Keratinocyte (primary cell): ENCODE results near the gene FAM193B. TPM values are rescaled to one million over a fixed set of nuclear protein-coding genes. Genes with fewer than 3 reads are reported as not detected.

Source experiments
- DNase-seq: peaks from one replicate; pipeline ENCODE4 v3.0.0-alpha.2; 2011; ENCODE audit warnings: low read depth, missing footprints, low spot score
- FAIRE-seq: peaks from 2 replicates; lab custom pipeline; 2011; peaks lifted over from hg19 to GRCh38; lab: Jason Lieb, UNC
- H2AFZ ChIP-seq: 2 replicates; pipeline ENCODE4 v1.6.0; 2012; ENCODE audit warnings: low read length, control low read depth, inconsistent platforms; ENCODE audit not compliant: control insufficient read depth
- H3K27ac ChIP-seq: 2 replicates; pipeline ENCODE4 v1.5.1; 2011; ENCODE audit warnings: low read length; ENCODE audit not compliant: control insufficient read depth, insufficient read depth
- H3K27me3 ChIP-seq: 3 replicates; pipeline ENCODE4 v1.6.0; 2011; ENCODE audit warnings: low read length; ENCODE audit not compliant: control insufficient read depth, insufficient read depth; ENCODE audit errors: extremely low read depth
- H3K36me3 ChIP-seq, 2 experiments: 2 replicates in 1 of 2; 3 replicates in 1 of 2; pipeline ENCODE4 v1.5.1; 2011; ENCODE audit warnings: low read length in 2 of 2, mild to moderate bottlenecking in 1 of 2; ENCODE audit not compliant: control insufficient read depth in 2 of 2, insufficient read depth in 2 of 2; ENCODE audit errors: extremely low read depth in 1 of 2
- H3K4me1 ChIP-seq: 3 replicates; pipeline ENCODE4 v1.5.1; 2011; ENCODE audit warnings: low read length; ENCODE audit not compliant: control insufficient read depth, insufficient read depth; ENCODE audit errors: extremely low read depth
- H3K4me2 ChIP-seq: 3 replicates; pipeline ENCODE4 v1.6.0; 2011; ENCODE audit warnings: low read depth, low read length; ENCODE audit not compliant: control insufficient read depth, insufficient read depth; ENCODE audit errors: extremely low read depth
- H3K4me3 ChIP-seq, 3 experiments: fragments of 200-600 bp in 1 of 3; sonication (generic) in 1 of 3; 2 replicates in 2 of 3; 3 replicates in 1 of 3; pipeline ENCODE4 v1.5.1; 2011 to 2016; ENCODE audit warnings: low read length in 3 of 3, mild to moderate bottlenecking in 3 of 3, control low read depth in 2 of 3, inconsistent platforms in 1 of 3, low read depth in 1 of 3, mixed read lengths in 1 of 3, mixed run types in 1 of 3, moderate library complexity in 1 of 3; ENCODE audit not compliant: control insufficient read depth in 2 of 3, insufficient read depth in 2 of 3; ENCODE audit errors: extremely low read depth in 1 of 3
- H3K79me2 ChIP-seq: 2 replicates; pipeline ENCODE4 v1.6.0; 2012; ENCODE audit warnings: low read length; ENCODE audit not compliant: control insufficient read depth, insufficient read depth
- H3K9ac ChIP-seq: 3 replicates; pipeline ENCODE4 v1.6.0; 2011; ENCODE audit warnings: low read length; ENCODE audit not compliant: control insufficient read depth, insufficient read depth; ENCODE audit errors: extremely low read depth
- H3K9me1 ChIP-seq: 3 replicates; pipeline ENCODE4 v1.6.0; 2011; ENCODE audit warnings: low read length; ENCODE audit not compliant: control insufficient read depth, insufficient read depth; ENCODE audit errors: extremely low read depth
- H3K9me3 ChIP-seq: 2 replicates; pipeline ENCODE4 v1.5.1; 2012; ENCODE audit warnings: low read depth, low read length; ENCODE audit not compliant: control insufficient read depth
- H4K20me1 ChIP-seq: 3 replicates; pipeline ENCODE4 v1.6.0; 2011; ENCODE audit warnings: low read length; ENCODE audit not compliant: control insufficient read depth, insufficient read depth; ENCODE audit errors: extremely low read depth
- CTCF ChIP-seq, 3 experiments: IDR thresholded peaks in 1 of 3; conservative IDR thresholded peaks in 1 of 3; optimal IDR thresholded peaks in 1 of 3; 2 replicates in 2 of 3; 3 replicates in 1 of 3; pipeline versions ENCODE3 to v1.5.1; 2011; ENCODE audit warnings: low read length in 3 of 3, mild to moderate bottlenecking in 3 of 3, moderate library complexity in 2 of 3, control low read depth in 1 of 3, inconsistent platforms in 1 of 3; ENCODE audit not compliant: insufficient read depth in 2 of 3; ENCODE audit errors: extremely low read depth in 1 of 3
- EZH2 ChIP-seq: IDR thresholded peaks from one replicate; pipeline ENCODE4 v1.6.1; 2012; ENCODE audit warnings: inconsistent platforms, mild to moderate bottlenecking, low read length, moderate library complexity
- dilution Hi-C: fragments of 300-500 bp; cut with MboI; formaldehyde crosslinking; loops from one replicate; pipeline ENCODE4 v1.7.0; 2020; ENCODE audit warnings: low sequenced_read_pairs; ENCODE audit not compliant: extremely low pct_ligation_motif_present
- polyA plus RNA-seq, 5 experiments: library from polyadenylated mRNA; depleted of rRNA in 3 of 5; stranded (reverse) in 3 of 5; stranded (forward) in 1 of 5; unstranded in 1 of 5; fragments of >200 nt; gene quantifications; 1 replicate in 1 of 5; 2 replicates in 3 of 5; 3 replicates in 1 of 5; pipeline versions ENCODE4 v1.2.1 to v1.2.3, GENCODE V29; 2011 to 2012; ENCODE audit warnings: missing spikeins in 2 of 5, low read depth in 1 of 5, low replicate concordance in 1 of 5

The FAM193B gene
- polyA plus RNA-seq, 1 donor (not counting 4 experiments of a cell fraction or from before 2014, with no cell fraction given) = 27.5 TPM

- DNase-seq (no peak), FAIRE-seq (no peak)
These were observed 46.2 kb upstream of the FAM193B start for GRCh38 chr5:177600508-177601018.

GRCh38 chr5:177599731-177600507 is 45.6 kb upstream of the FAM193B start, which contains the start of gene B4GALT7:
TSS of gene B4GALT7 (plus strand) at chr5:177600132. CDS start at chr5:177600211, 79 bp downstream.
- DNase-seq (no peak), FAIRE-seq (no peak)
- Histone ChIP-seq H3K9me1 (no peaks in the 10 kb centered on the region), H3K4me2 (peak within 1 kb of the TSS; percentile 89), H3K4me3 (peak within 1 kb of the TSS; percentile 70 to 95 (median 88)), H3K9ac (peak within 1 kb of the TSS; percentile 89), H3K79me2 (peaks cover 10% of the 10 kb centered on the region), H3K4me1 (peaks cover 7% of the 10 kb centered on the region), H2AFZ (peak within 1 kb of the TSS; percentile 91), H4K20me1 (no peaks in the 10 kb centered on the region), H3K27ac (peak within 1 kb of the TSS; percentile 74), H3K36me3 (peaks cover 19 to 20% of the 10 kb centered on the region in 2 experiments), H3K9me3 (no peaks in the 10 kb centered on the region), H3K27me3 (no peaks in the 10 kb centered on the region)
- TF ChIP-seq EZH2 = no peak
- TF ChIP-seq CTCF (optimal IDR thresholded peaks at IDR 0.05 in 1 of 3, IDR thresholded peaks at IDR 0.05 in 1 of 3, conservative IDR thresholded peaks at IDR 0.05 in 1 of 3; ENCODE audit: extremely low read depth in 1 of 3, insufficient read depth in 2 of 3, low read length in 3 of 3) = no peak
- dilution Hi-C loops = no loop called here

More at GRCh38 chr5:177600508-177601018, 46.2 kb upstream of the FAM193B start:
- H3K9me3 ChIP-seq = no peaks in the 10 kb centered on the region
- no peaks in the 10 kb centered on the region for H3K27me3 ChIP-seq
- peaks cover 8% of the 10 kb centered on the region for H3K79me2 ChIP-seq
- peaks cover 15 to 16% of the 10 kb centered on the region in 2 experiments for H3K36me3 ChIP-seq
- peak overlapping the region; percentile 58 for H3K4me2 ChIP-seq
- H3K9ac ChIP-seq = peak overlapping the region; percentile 89
- TF ChIP-seq CTCF (optimal IDR thresholded peaks at IDR 0.05 in 1 of 3, IDR thresholded peaks at IDR 0.05 in 1 of 3, conservative IDR thresholded peaks at IDR 0.05 in 1 of 3; ENCODE audit: extremely low read depth in 1 of 3, insufficient read depth in 2 of 3, low read length in 3 of 3) = no peak
- no peak for TF ChIP-seq EZH2
- peaks cover 7% of the 10 kb centered on the region for H3K4me1 ChIP-seq
- H3K4me3 ChIP-seq = peak overlapping the region; percentile 70 to 95 (median 88)
- no peaks in the 10 kb centered on the region for H3K9me1 ChIP-seq
- peak overlapping the region; percentile 77 for H2AFZ ChIP-seq
- H3K27ac ChIP-seq = peak overlapping the region; percentile 74
- H4K20me1 ChIP-seq = no peaks in the 10 kb centered on the region
- dilution Hi-C loops = no loop called here
